Subcutaneous abdominal adipose tissue (tissue), 5 donors: ENCODE results near the gene SDF4.

Experiments used
- H3K27ac ChIP-seq: one replicate; pipeline ENCODE4 v1.7.0; 2013; ENCODE audit warnings: low read depth, mild to moderate bottlenecking, inconsistent platforms, low read length, moderate library complexity
- H3K27me3 ChIP-seq, 5 donors: one replicate each; pipeline ENCODE4 v1.7.0; 2013; ENCODE audit warnings: low read length in 5 of 5, inconsistent platforms in 1 of 5; ENCODE audit not compliant: control insufficient read depth in 5 of 5, insufficient read depth in 4 of 5
- H3K36me3 ChIP-seq, 5 donors: one replicate each; pipeline ENCODE4 v1.7.0; 2013; ENCODE audit warnings: low read length in 5 of 5; ENCODE audit not compliant: control insufficient read depth in 5 of 5, insufficient read depth in 5 of 5
- H3K4me1 ChIP-seq, 5 donors: one replicate each; pipeline ENCODE4 v1.7.0; 2013; ENCODE audit warnings: low read length in 5 of 5, mild to moderate bottlenecking in 3 of 5, moderate library complexity in 1 of 5; ENCODE audit not compliant: control insufficient read depth in 5 of 5, insufficient read depth in 5 of 5
- H3K4me3 ChIP-seq, 5 donors: one replicate each; pipeline ENCODE4 v1.7.0; 2013; ENCODE audit warnings: low read length in 5 of 5, low read depth in 1 of 5
- H3K9ac ChIP-seq, 5 donors: one replicate each; pipeline ENCODE4 v1.7.0; 2013; ENCODE audit warnings: low read length in 5 of 5, mild to moderate bottlenecking in 4 of 5, moderate library complexity in 3 of 5
- H3K9me3 ChIP-seq, 5 donors: one replicate each; pipeline ENCODE4 v1.7.0; 2013; ENCODE audit warnings: low read length in 5 of 5; ENCODE audit not compliant: control insufficient read depth in 5 of 5
- donor health status: healthy.
- donor health status: healthy.
- donor health status: healthy.
- donor health status: healthy.
- donor health status: healthy.

SDF4 gene

DNA sequence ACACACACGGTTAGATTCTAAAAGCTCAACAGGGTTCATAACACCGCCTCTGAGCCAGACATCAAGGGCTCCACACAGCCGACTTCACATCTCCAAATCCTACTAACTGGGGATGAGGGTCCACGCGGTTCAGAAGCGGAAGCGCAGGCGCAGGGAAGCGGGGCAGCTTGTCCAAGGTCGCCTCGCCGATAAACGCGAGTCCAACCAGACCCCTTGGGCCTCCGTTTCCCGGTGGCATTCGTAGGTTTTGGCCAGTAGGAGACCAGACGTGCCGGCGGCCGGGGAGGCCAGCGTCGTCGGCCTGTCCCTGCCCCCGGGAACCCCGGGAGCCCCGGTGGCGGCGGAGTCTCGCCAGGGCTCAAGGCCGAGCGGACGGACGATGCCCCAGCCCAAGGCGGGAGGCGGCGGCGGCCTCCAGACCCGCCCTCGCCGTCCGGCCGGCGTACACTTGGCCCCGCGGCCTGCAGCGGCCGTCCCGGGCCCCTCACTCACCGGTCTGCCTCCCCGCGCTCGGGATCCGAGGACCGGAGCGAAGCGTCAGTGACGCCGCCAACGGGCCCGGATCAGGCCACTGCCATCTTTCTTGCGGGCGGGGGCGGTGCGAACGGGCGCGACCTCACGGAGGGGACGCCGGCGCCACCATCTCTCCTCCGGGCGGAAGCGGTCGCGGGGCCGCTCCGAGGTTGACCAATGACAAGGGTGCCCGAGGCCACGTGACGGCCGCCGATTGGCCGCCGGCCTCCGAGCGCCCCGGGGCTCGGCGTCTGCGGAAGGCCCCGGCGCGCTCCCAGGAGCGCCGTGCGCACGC is at the start of gene SDF4:
Gene SDF4 (minus strand): TSS at position 602 of the 808 bp plus-strand sequence. CDS start 3,229 bp downstream, outside the sequence.
- peaks cover 0 to 41% (median 27%) of the 10 kb centered on the region in 5 donors for H3K36me3 ChIP-seq

GRCh38 chr1:1280782-1281481 is 49.1 kb upstream of the SDF4 start:
- Histone ChIP-seq H3K27me3 (peaks cover 14 to 18% (median 15%) of the 10 kb centered on the region in 5 donors), H3K9me3 (no peaks in the 10 kb centered on the region), H3K27ac (no peak overlapping the region), H3K9ac (no peak overlapping the region), H3K36me3 (no peaks in the 10 kb centered on the region), H3K4me3 (no peak overlapping the region), H3K4me1 (no peaks in the 10 kb centered on the region)

More for the DNA sequence above, at the start of gene SDF4:
- H3K27me3 ChIP-seq, result peaks cover 0 to 4% (median 0%) of the 10 kb centered on the region in 5 donors
- H3K4me3 ChIP-seq, result peak within 1 kb of the TSS; percentile 81 to 95 (median 92)
- H3K27ac ChIP-seq, result peak within 1 kb of the TSS; percentile 81
- peaks cover 0 to 4% (median 0%) of the 10 kb centered on the region in 5 donors for H3K9me3 ChIP-seq
- peak within 1 kb of the TSS; percentile 65 to 98 (median 90) for H3K9ac ChIP-seq
- peaks cover 9 to 37% (median 26%) of the 10 kb centered on the region in 5 donors for H3K4me1 ChIP-seq

DNA sequence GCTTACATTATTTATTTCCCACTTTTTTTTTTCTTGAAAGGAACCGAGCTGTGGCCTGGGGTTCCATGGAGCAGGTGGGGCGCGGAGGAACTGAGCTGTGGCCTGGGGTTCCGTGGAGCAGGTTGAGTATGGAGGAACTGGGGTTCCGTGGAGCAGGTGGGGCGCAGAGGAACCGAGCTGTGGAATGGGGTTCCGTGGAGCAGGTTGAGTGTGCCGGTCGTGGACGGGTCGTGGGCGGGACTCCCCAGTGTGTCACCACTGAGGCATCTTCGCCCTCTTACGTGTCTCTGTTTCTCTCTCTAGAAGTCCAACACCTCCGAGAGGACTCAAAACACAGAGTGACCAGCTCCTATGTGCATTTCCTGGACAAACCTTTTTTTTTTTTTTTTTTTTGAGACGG is 47.2 kb upstream of the SDF4 start:
- no peaks in the 10 kb centered on the region for H3K9me3 ChIP-seq
- H3K36me3 ChIP-seq, result no peaks in the 10 kb centered on the region
- H3K27me3 ChIP-seq, result peaks cover 0 to 2% (median 0%) of the 10 kb centered on the region in 5 donors
- H3K27ac ChIP-seq, result no peak overlapping the region
- peaks cover 2 to 9% (median 9%) of the 10 kb centered on the region in 5 donors for H3K4me1 ChIP-seq
- H3K9ac ChIP-seq, result no peak overlapping the region
- H3K4me3 ChIP-seq, result no peak overlapping the region

DNA sequence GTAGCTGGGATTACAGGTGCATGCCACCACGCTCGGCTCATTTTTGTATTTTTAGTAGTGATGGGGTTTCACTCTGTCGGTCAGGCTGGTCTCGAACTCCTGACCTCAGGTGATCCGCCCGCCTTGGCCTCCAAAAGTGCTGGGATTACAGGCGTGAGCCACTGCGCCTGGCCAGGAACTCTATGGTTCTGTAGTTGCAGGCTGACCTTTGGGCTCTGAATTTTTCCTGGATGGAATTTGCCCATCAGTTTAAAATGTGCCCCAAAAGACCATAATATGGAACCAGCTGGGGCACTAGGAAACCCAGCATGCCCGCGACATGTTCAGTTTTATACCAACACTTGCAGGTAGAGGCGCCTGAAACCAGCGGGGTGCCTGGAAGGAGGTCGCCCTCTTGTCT is 46.8 kb upstream of the SDF4 start:
- Histone ChIP-seq H3K4me3 (no peak overlapping the region), H3K9ac (no peak overlapping the region), H3K27ac (no peak overlapping the region), H3K27me3 (peaks cover 0 to under 1% (median 0%) of the 10 kb centered on the region in 5 donors), H3K9me3 (no peaks in the 10 kb centered on the region), H3K36me3 (no peaks in the 10 kb centered on the region), H3K4me1 (peaks cover 2 to 10% (median 10%) of the 10 kb centered on the region in 5 donors)

DNA sequence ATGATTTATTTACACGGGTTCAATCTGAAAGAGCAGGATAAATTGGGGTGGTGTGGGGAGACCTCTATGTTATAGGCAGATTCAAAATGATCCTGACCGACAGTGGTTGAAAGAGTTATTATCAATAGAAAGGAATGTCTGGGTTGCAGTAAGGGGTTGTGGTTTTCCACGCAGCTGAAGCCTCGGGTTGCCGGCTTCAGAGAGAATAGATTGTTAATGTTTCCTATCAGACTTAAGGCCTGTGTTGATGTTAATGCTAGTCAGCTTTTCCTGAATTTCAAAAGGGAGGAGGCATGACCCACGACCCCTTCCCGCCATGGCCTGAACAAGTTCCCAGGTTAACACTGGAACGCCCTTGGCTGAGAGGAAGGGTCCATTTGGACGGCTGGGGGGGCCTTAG is 44.0 kb upstream of the SDF4 start:
- Histone ChIP-seq H3K4me1 (peaks cover 13 to 33% (median 31%) of the 10 kb centered on the region in 5 donors), H3K27me3 (no peaks in the 10 kb centered on the region), H3K27ac (no peak overlapping the region), H3K4me3 (no peak overlapping the region), H3K9me3 (no peaks in the 10 kb centered on the region), H3K36me3 (peaks cover 0 to 5% (median 0%) of the 10 kb centered on the region in 5 donors), H3K9ac (no peak overlapping the region)

DNA sequence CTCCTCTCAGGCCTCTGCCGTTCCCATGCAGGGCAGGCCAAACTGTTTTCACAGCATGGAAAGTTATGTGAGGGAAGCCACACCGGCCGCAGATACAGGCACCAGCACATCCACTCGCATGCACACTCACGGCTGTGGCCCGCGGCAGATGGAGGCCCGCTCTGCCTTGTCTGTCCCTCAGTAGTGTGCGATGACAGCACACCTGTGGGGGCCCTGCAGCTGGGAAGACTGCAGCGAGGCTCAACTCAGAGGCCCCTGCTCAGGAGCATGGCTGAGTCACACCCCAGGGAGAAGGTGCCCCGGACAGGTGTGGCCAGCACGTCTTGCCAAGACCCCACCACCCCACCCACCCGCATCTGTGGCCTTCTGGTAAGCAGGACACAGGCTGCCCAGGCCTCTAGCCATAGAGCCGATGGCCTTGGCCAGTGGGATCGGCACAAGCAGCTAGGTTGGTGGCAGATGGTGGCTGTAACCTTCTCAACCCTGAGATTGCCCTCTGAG is 43.2 kb upstream of the SDF4 start:
- Histone ChIP-seq H3K4me1 (peaks cover 15 to 42% (median 40%) of the 10 kb centered on the region in 5 donors), H3K27ac (no peak overlapping the region), H3K4me3 (peak overlapping the region in 3 of 5 donors; percentile 79 to 90 (median 85)), H3K27me3 (no peaks in the 10 kb centered on the region), H3K9me3 (no peaks in the 10 kb centered on the region), H3K9ac (peak overlapping the region in 3 of 5 donors; percentile 72 to 84 (median 83)), H3K36me3 (peaks cover 0 to 5% (median 0%) of the 10 kb centered on the region in 5 donors)

- H3K9me3 ChIP-seq, result no peaks in the 10 kb centered on the region
- H3K27me3 ChIP-seq, result no peaks in the 10 kb centered on the region
- peaks cover 0 to 5% (median 0%) of the 10 kb centered on the region in 5 donors for H3K36me3 ChIP-seq
- peak overlapping the region in 4 of 5 donors; percentile 68 to 90 (median 82) for H3K4me3 ChIP-seq
- H3K9ac ChIP-seq, result peak overlapping the region in 4 of 5 donors; percentile 72 to 84 (median 82)
- peaks cover 15 to 46% (median 44%) of the 10 kb centered on the region in 5 donors for H3K4me1 ChIP-seq
- H3K27ac ChIP-seq, result no peak overlapping the region
Measured at GRCh38 chr1:1274299-1274930, 42.6 kb upstream of the SDF4 start.

DNA sequence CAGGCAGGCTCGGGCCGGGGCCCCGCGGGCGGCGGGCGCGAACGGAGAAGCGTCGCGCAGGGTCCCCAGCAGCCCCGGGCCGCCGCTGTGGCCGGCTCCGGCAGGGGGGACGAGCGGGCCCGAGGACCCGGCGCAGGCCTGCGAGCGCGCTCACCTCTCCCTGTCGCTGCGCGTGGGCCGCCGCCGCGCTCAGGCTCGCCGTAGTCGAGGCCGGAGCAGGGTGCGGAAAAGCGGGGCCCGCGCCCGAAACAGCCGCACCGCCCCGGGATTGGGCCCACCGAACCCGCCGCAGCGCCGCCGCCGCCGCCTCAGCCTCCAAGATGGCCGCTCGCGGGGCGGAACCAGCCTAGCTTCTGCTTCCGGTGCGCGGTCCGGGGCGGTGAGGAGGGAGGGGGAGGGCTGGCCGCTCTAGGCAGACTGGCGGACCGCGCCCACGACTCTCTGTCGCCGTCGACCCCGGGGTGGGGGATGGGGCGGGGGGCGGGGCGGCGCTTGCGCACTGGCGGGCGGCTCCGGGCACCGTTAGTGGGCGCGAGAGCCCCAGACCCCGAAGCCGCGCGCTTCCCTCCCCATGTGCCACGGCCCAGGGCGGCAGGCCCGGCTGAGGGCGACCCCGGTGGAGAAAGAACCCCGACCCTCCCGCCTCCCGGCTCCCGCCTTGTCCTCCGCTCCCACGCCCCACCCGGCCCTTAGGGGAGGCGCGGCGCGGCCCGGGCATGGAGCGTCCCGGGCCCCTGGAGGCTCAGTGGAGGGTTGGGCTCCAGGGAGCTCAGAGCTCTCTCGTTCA is 41.9 kb upstream of the SDF4 start, which contains the start of gene UBE2J2:
Gene UBE2J2 (minus strand): TSS at position 343 of the 787 bp plus-strand sequence. CDS start 5,862 bp downstream, outside the sequence.
- Histone ChIP-seq H3K9me3 (no peaks in the 10 kb centered on the region), H3K27me3 (no peaks in the 10 kb centered on the region), H3K36me3 (peaks cover 0 to 5% (median 0%) of the 10 kb centered on the region in 5 donors), H3K4me3 (peak within 1 kb of the TSS; percentile 66 to 90 (median 84)), H3K27ac (peak within 1 kb of the TSS; percentile 60), H3K4me1 (peaks cover 15 to 46% (median 44%) of the 10 kb centered on the region in 5 donors), H3K9ac (peak within 1 kb of the TSS; percentile 50 to 97 (median 95))

GRCh38 chr1:1273209-1273511 is 41.4 kb upstream of the SDF4 start:
- H3K4me1 ChIP-seq, result peaks cover 15 to 46% (median 44%) of the 10 kb centered on the region in 5 donors
- peak overlapping the region; percentile 66 to 90 (median 84) for H3K4me3 ChIP-seq
- peak overlapping the region; percentile 50 to 97 (median 95) for H3K9ac ChIP-seq
- no peaks in the 10 kb centered on the region for H3K27me3 ChIP-seq
- no peaks in the 10 kb centered on the region for H3K9me3 ChIP-seq
- peak overlapping the region; percentile 60 for H3K27ac ChIP-seq
- H3K36me3 ChIP-seq, result peaks cover 0 to 8% (median 4%) of the 10 kb centered on the region in 5 donors
